Inferior parietal cortex (tissue), 1 donor: ENCODE results near the gene KLHL6.
"Not testable (repeated sequence)": the region's sequence is repeated elsewhere in the genome, so short reads cannot be mapped to it uniquely, and the experiment has no call there.

ENCODE experiments used
- DNase-seq: peaks from one replicate; pipeline ENCODE4 v3.0.0-alpha.2; 2016; ENCODE audit errors: extremely low spot score

The KLHL6 gene

GRCh38 chr3:183448369-183449128 is 107.0 kb downstream of the KLHL6 start:
- DNase-seq, result peak; percentile 39

DNA sequence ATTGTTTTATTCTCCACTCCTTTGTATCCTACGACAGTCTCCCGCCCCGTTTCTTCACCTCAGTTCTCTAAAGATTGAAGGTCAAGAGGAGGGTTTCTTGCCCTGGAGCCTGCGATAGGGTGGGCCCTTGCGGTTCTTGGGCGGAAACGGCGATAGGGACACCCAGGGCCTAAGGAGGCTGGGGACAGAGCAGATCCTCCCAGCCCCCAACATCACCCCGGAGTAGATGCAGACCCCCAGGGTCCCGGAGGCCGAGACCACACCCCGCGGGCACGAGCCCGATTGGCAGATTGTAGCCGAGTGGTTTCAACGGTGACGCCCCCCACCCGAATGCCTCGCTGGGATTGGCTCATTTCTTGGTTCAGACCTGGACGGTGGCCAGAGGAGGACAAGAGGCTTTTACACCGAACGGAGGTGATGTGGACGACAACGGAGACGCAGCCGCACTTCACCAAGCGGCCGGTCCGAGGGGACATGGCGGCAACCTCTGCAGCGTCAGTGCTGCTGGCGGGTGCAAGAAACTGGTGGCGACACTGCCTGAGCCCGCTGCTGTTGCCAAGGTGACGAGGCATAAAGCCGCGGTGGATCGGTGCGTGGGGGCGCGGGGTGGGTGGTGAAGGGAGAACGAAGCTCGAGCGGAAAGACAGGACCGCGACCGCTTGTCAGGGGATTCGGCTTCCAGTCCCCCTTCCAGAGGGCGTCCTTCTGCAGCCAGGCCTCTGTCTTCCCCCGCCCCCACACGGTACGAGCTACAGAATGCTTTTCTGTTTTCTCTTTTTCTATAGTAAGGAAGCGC is 108.1 kb downstream of the KLHL6 start:
- DNase-seq, result peak; percentile 86

DNA sequence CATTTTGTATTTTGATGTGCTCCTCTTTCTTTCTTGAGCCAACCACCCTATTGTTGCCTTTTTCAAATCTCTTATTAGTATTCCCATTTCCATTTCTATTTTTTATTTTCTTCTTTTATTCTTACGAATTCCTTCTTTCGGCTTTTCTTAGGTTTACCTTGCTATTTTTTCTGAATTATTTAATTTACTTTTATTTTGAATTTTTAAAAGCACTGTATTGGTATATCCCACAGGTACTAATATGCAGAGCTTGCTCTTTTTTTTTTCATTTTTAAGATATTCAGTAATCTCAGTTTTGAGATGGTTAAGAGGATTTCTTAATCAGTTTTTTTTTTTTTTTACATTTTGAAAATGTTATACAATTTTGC is 108.7 kb downstream of the KLHL6 start:
- DNase-seq, result no peak

DNA sequence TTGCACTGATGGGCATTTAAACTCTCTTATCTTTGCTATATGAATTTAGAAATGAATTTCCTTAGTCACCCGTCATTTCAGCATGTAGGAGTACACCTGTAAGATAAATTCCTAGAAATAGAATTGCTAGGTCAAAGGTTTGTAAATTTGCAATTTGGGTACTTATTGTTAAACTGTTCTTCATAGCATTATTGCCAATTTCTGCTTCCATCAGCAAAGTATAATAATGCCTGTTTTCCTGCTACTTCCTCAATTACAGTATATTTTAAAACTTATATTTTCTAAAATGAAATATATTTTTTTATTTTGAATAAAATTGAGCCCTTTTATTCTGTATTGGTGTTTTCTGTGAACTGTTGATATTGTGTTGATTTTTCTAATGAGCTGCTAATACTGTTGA is 110.8 kb downstream of the KLHL6 start:
- no peak for DNase-seq

DNA sequence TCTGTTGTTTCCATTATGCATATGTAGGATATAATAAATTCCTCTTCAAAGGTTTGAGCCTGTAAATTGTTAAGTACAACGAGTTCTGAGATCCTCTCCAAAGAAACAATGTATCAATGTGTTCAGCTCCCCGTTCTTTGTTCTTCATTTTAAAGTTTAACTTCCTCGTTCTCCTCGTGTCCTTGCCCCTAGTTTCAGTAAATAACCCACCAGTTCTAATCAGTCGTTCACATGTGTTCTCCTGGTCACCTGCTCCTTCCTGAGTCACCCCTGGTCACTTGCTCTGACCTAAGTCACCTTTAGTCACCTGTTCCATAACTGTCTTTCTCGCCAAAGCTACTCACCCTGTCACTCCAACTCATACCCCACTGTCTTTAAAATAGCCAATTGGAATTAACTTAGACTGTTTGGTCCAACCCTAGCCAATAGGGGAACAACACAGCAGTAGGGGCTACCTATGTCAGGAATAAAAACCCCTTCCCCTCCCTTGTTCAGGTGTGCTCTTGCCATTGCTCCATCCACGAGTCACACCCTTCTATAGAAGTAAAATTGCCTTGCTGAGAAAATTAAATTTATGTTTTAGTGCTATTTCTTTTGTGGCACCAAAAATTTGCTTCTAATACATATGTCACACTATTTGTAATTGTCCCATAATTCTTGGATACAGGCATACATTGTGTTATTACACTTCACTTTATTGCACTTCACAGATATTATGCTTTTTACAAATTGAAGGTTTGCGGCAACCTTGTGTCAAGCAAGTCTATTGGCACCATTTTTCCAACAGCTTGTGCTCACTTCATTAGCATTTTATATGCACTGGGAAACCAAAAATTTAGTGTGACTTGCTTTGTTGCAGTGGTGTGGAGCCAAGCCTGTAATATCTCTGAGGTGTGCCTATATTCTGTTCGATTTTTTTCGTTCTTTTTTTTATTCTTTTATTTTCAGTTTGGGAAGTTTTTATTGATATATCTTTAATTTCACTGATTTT is 111.8 kb downstream of the KLHL6 start:
- DNase-seq, result no peak

DNA sequence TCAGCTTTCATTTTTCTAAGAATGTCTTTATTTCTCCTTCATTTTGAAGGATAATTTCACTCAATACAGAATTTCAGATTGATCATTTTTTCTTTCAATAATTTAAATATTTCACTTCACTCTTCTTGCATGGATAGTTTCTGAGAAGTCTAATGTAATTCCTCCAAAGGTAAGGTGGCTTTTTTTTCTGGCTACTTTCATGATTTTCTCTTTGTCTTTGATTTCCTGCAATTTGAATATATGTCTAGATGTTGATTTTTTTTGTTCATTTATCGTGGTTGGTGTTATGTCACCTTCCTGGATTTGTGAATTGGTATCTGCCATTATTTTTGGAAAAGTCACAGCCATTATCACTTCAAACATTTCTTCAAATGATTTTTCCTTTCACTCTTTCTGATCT is 112.5 kb downstream of the KLHL6 start:
- no peak for DNase-seq

- not testable (repeated sequence) for DNase-seq
Measured at GRCh38 chr3:183440521-183440920, 115.0 kb downstream of the KLHL6 start.

- no peak for DNase-seq
Measured at GRCh38 chr3:183439515-183439914, 116.0 kb downstream of the KLHL6 start.

- DNase-seq, result no peak
Measured at GRCh38 chr3:183438735-183439134, 116.8 kb downstream of the KLHL6 start.

DNA sequence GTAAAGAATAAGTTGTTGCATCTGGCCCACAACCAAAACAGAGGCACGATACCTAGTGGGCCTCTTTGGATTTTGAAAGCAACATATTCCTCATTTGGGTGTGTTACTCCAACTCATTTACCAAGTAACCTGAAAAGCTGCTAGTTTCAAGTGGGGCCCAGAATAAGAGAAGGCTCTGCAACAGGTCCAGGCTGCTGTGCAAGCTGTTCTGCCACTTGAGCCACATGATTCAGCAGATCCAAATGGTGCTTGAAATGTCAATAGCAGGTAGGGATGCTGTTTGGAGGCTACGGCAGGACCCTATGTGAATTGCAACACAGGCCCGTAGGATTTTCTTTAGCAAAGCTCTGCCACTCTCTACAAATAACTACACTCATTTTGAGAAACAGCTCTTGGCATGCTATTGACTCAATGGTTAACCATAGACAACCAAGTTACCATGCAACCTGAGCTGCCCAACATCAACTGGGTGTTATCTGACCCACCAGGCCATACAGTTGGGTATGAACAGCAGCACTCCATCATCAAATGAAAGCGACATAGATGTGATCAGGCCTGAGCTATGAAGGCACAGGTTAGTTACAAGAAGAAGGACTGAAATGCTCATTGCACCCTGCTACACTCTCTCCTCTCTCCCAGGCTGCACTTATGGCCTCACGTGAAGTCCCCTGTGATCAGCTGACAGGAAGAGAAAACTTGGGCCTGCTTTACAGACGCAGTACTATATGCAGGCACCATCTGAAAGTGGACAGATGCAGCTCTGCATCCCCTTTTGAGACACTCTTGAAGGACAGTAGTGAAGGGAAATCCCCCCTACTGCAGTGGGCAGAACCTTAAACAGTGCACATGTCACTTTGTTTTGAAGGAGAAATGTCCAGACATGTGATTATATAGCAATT is 117.6 kb downstream of the KLHL6 start:
- no peak for DNase-seq
